Ishikawa (cell line): ENCODE measurements around the gene RBMS3.

Source experiments
- CEBPB ChIP-seq: IDR thresholded peaks from 2 replicates; pipeline ENCODE4 v1.6.1; 2012
- CREB1 ChIP-seq: IDR thresholded peaks from 2 replicates; pipeline ENCODE4 v1.6.1; 2012; ENCODE audit warnings: low read depth
- EGR1 ChIP-seq: IDR thresholded peaks from 2 replicates; pipeline ENCODE4 v1.6.1; 2012
- EP300 ChIP-seq: IDR thresholded peaks from 2 replicates; pipeline ENCODE4 v1.6.1; 2012; ENCODE audit warnings: borderline replicate concordance
- FOXM1 ChIP-seq: IDR thresholded peaks from 2 replicates; pipeline ENCODE4 v1.6.1; 2012; ENCODE audit warnings: low read depth, borderline replicate concordance
- MAX ChIP-seq: IDR thresholded peaks from 2 replicates; pipeline ENCODE4 v1.6.1; 2012
- NFIC ChIP-seq: IDR thresholded peaks from 2 replicates; pipeline ENCODE4 v1.6.1; 2012
- RAD21 ChIP-seq: IDR thresholded peaks from 2 replicates; pipeline ENCODE4 v1.6.1; 2012; ENCODE audit warnings: low read depth
- REST ChIP-seq: IDR thresholded peaks from 2 replicates; pipeline ENCODE4 v1.6.1; 2012; ENCODE audit warnings: low read depth, mild to moderate bottlenecking
- TAF1 ChIP-seq: IDR thresholded peaks from 2 replicates; pipeline ENCODE4 v1.6.1; 2012; ENCODE audit warnings: low read depth, mild to moderate bottlenecking
- TCF12 ChIP-seq: IDR thresholded peaks from 2 replicates; pipeline ENCODE4 v1.6.1; 2012; ENCODE audit warnings: low read depth
- TEAD4 ChIP-seq: IDR thresholded peaks from 2 replicates; pipeline ENCODE4 v1.6.1; 2012
- USF1 ChIP-seq: IDR thresholded peaks from 2 replicates; pipeline ENCODE4 v1.6.1; 2012
- YY1 ChIP-seq: IDR thresholded peaks from 2 replicates; pipeline ENCODE4 v1.6.1; 2012; ENCODE audit warnings: low read depth
- ZBTB7A ChIP-seq: IDR thresholded peaks from 2 replicates; pipeline ENCODE4 v1.6.1; 2012; ENCODE audit warnings: low read depth

The RBMS3 gene

GRCh38 chr3:29557186-29557585 is 276.3 kb downstream of the RBMS3 start:
- no peak for TF ChIP-seq USF1
- TF ChIP-seq FOXM1, result no peak
- no peak for TF ChIP-seq TAF1
- no peak for TF ChIP-seq CREB1
- TF ChIP-seq CEBPB, result no peak
- no peak for TF ChIP-seq RAD21
- TF ChIP-seq TCF12, result no peak
- TF ChIP-seq NFIC, result no peak
- TF ChIP-seq ZBTB7A, result no peak
- no peak for TF ChIP-seq MAX
- TF ChIP-seq YY1, result no peak
- no peak for TF ChIP-seq REST
- TF ChIP-seq EGR1, result no peak
- TF ChIP-seq EP300, result no peak
- TF ChIP-seq TEAD4, result no peak

GRCh38 chr3:29557825-29558224 is 277.0 kb downstream of the RBMS3 start:
- TF ChIP-seq YY1 (no peak), NFIC (no peak), TCF12 (no peak), EP300 (no peak), USF1 (no peak), FOXM1 (no peak), EGR1 (no peak), RAD21 (no peak), CREB1 (no peak), REST (no peak), CEBPB (no peak)

GRCh38 chr3:29559741-29560465 is 279.0 kb downstream of the RBMS3 start:
- TF ChIP-seq TEAD4 (no peak), YY1 (no peak), REST (no peak), TCF12 (no peak), TAF1 (no peak), USF1 (no peak), EGR1 (no peak), NFIC (no peak), FOXM1 (no peak), EP300 (no peak), MAX (no peak), CREB1 (no peak)

- TF ChIP-seq CREB1 (no peak), NFIC (no peak), REST (no peak), USF1 (no peak), TCF12 (no peak), FOXM1 (no peak), EP300 (no peak), RAD21 (no peak), EGR1 (no peak), MAX (no peak), CEBPB (no peak), TEAD4 (no peak), YY1 (no peak), ZBTB7A (no peak), TAF1 (no peak)
These were observed 280.8 kb downstream of the RBMS3 start for GRCh38 chr3:29561651-29562149.
